Measurements from ENCODE around the gene SLC26A11.

- TF ChIP-seq POLR2A (IDR thresholded peaks at IDR 0.05; ENCODE audit: low read depth, low read length): no peak
- TF ChIP-seq POLR2AphosphoS5 (IDR thresholded peaks at IDR 0.05; ENCODE audit: low read depth, low read length): no peak
Measured at GRCh38 chr17:80262291-80262690, 42.1 kb downstream of the SLC26A11 start.

Data from GM12892 (cell line).